Large intestine (tissue), 12 donors: ENCODE data around the gene EXD3. TPM values are rescaled to one million over a fixed set of nuclear protein-coding genes. Genes with fewer than 3 reads are reported as not detected.
"Not testable (repeated sequence)": the region's sequence is repeated elsewhere in the genome, so short reads cannot be mapped to it uniquely, and the experiment has no call there.

ENCODE experiments used
- DNase-seq, 2 donors: peaks; one replicate each; pipeline versions ENCODE4 v3.0.0 to v3.0.0-alpha.2; 2013
- H3K27ac ChIP-seq: one replicate; pipeline ENCODE4 v1.5.1; 2013; ENCODE audit warnings: low read length
- H3K27me3 ChIP-seq: 2 replicates; pipeline ENCODE4 v1.6.1; 2013; ENCODE audit warnings: low read length; ENCODE audit not compliant: control insufficient read depth, insufficient read depth
- H3K36me3 ChIP-seq: 2 replicates; pipeline ENCODE4 v1.6.1; 2013; ENCODE audit warnings: low read length; ENCODE audit not compliant: control insufficient read depth, insufficient read depth
- H3K4me1 ChIP-seq: one replicate; pipeline ENCODE4 v1.6.1; 2013; ENCODE audit warnings: low read length; ENCODE audit not compliant: control insufficient read depth, insufficient read depth
- H3K4me3 ChIP-seq: one replicate; pipeline ENCODE4 v1.5.1; 2013; ENCODE audit warnings: low read length
- H3K9me3 ChIP-seq: one replicate; pipeline ENCODE4 v1.6.1; 2013; ENCODE audit warnings: mild to moderate bottlenecking, low read depth, low read length, moderate library complexity; ENCODE audit not compliant: control insufficient read depth
- WGBS: methylation state at CpG from one replicate; pipeline ENCODE4 v1.1.5; 2013; ENCODE audit warnings: low lambda C conversion rate; ENCODE audit not compliant: insufficient coverage; 5-methylcytosine and 5-hydroxymethylcytosine counted together
- long read RNA-seq, 11 donors: transcript quantifications; one replicate each; lab custom pipeline, GENCODE V29; 2026
- polyA plus RNA-seq: library from polyadenylated mRNA; unstranded; fragments of 120-200 nt; gene quantifications from one replicate; pipeline ENCODE4 v1.2.1, GENCODE V29; 2013

EXD3 gene
- polyA plus RNA-seq, result 36.5 TPM
- long read RNA-seq, donor 1, partial matches to known transcripts, result 59 of 61 reads
- long read RNA-seq, donor 1, other reads (novel, unspliced or antisense), result 0 of 61 reads
- long read RNA-seq, donor 2, partial matches to known transcripts, result 39 of 45 reads
- long read RNA-seq, donor 2, other reads (novel, unspliced or antisense), result 0 of 45 reads
- long read RNA-seq, donor 3, result 0 reads
- long read RNA-seq, donor 4, partial matches to known transcripts, result 17 of 17 reads
- long read RNA-seq, donor 4, other reads (novel, unspliced or antisense), result 0 of 17 reads
- long read RNA-seq, donor 5, partial matches to known transcripts, result 6 of 8 reads
- long read RNA-seq, donor 5, other reads (novel, unspliced or antisense), result 0 of 8 reads
- long read RNA-seq, donor 6, partial matches to known transcripts, result 47 of 49 reads
- long read RNA-seq, donor 6, other reads (novel, unspliced or antisense), result 0 of 49 reads
- long read RNA-seq, donor 7, partial matches to known transcripts, result 6 of 6 reads
- long read RNA-seq, donor 7, other reads (novel, unspliced or antisense), result 0 of 6 reads
- long read RNA-seq, donor 8, partial matches to known transcripts, result 107 of 109 reads
- long read RNA-seq, donor 8, other reads (novel, unspliced or antisense), result 0 of 109 reads
- long read RNA-seq, donor 9, partial matches to known transcripts, result 64 of 71 reads
- long read RNA-seq, donor 9, other reads (novel, unspliced or antisense), result 5 of 71 reads
- long read RNA-seq, donor 10, partial matches to known transcripts, result 38 of 41 reads
- long read RNA-seq, donor 10, other reads (novel, unspliced or antisense), result 0 of 41 reads
- long read RNA-seq, donor 11, partial matches to known transcripts, result 23 of 23 reads
- long read RNA-seq, donor 11, other reads (novel, unspliced or antisense), result 0 of 23 reads

DNA sequence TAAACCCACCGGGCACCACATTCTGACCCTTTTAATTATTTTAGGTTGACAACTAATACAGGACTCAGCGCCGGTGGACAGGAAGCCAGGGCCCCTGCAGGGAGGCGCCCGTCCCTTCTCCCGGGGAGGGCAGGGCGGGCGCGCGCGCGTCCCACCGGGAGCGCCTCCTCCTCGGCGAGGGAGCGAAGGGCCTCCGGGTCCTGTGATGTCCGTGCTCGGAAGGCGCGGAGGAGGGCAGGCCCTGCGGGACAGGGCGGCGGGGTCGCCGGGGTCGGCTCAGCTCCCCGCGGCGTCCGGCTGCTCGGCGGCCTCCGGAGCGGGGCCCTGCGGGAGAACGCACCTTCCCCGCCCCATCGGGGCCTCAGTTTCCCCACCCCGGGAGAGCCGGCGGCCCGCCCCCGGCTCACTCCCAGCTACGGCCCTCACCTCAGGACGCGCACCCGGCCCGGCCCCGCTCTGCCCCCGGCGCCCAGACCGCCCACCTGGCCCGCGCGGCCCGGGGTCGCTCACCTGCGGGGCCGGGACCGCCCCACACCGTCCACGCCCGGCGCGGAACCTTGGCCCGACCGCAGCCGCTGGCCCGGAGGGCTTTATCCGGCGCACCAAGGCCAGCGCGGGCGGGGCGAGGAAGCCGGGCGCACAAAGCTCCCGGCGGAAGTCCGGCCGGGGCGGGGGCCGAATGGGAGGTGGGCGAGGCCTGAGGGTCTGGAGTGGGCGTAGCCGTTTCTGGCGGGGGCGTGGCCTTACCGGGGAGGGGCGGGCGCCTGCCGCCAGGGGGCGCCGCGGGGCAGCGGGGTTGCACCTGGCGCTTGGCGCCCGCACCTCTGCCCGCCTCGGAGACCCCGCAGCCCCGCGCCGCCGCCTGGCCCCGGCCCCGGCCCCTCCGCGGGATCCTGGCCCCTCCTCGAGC lies at the start of gene EXD3, which contains the start of gene NOXA1:
Gene EXD3 (minus strand): TSS at position 559 of the 910 bp plus-strand sequence. CDS start 27,805 bp downstream, outside the sequence.
Gene NOXA1 (plus strand): TSS at position 790 of the 910 bp plus-strand sequence. CDS start 137 bp downstream, outside the sequence.
- no peaks in the 10 kb centered on the region for H3K9me3 ChIP-seq
- H3K4me1 ChIP-seq, result peaks cover 12% of the 10 kb centered on the region
- H3K27ac ChIP-seq, result peak within 1 kb of the TSS; percentile 61
- DNase-seq, result peak; percentile 92 to 93
- peak within 1 kb of the TSS; percentile 65 for H3K4me3 ChIP-seq
- H3K36me3 ChIP-seq, result no peaks in the 10 kb centered on the region
- WGBS, result no CpG with 5 or more reads among the region's 113 CpGs
- H3K27me3 ChIP-seq, result no peaks in the 10 kb centered on the region

- WGBS, result 93% methylated on average over 2 of the region's 7 CpGs
- H3K4me1 ChIP-seq, result no peaks in the 10 kb centered on the region
- no peaks in the 10 kb centered on the region for H3K27me3 ChIP-seq
- H3K9me3 ChIP-seq, result peaks cover 8% of the 10 kb centered on the region
- no peaks in the 10 kb centered on the region for H3K36me3 ChIP-seq
- H3K27ac ChIP-seq, result no peak overlapping the region
- DNase-seq, result no peak
- no peak overlapping the region for H3K4me3 ChIP-seq
These were observed 47.8 kb upstream of the EXD3 start for GRCh38 chr9:137470785-137471184.

GRCh38 chr9:137467896-137468295 lies 44.9 kb upstream of the EXD3 start:
- H3K36me3 ChIP-seq, result no peaks in the 10 kb centered on the region
- no peaks in the 10 kb centered on the region for H3K27me3 ChIP-seq
- no peak for DNase-seq
- H3K9me3 ChIP-seq, result no peaks in the 10 kb centered on the region
- H3K27ac ChIP-seq, result no peak overlapping the region
- no peak overlapping the region for H3K4me3 ChIP-seq
- H3K4me1 ChIP-seq, result no peaks in the 10 kb centered on the region
- WGBS, result no CpG with 5 or more reads among the region's 7 CpGs

- Histone ChIP-seq H3K27me3 (peaks cover 2% of the 10 kb centered on the region), H3K4me1 (no peaks in the 10 kb centered on the region), H3K27ac (no peak overlapping the region), H3K36me3 (no peaks in the 10 kb centered on the region), H3K4me3 (no peak overlapping the region), H3K9me3 (peaks cover 4% of the 10 kb centered on the region)
- no CpG with 5 or more reads among the region's 16 CpGs for WGBS
- DNase-seq, result no peak
These were observed 44.2 kb upstream of the EXD3 start for GRCh38 chr9:137467161-137467581.

GRCh38 chr9:137466389-137467085 lies 43.6 kb upstream of the EXD3 start:
- H3K4me1 ChIP-seq, H3K27me3 ChIP-seq, H3K27ac ChIP-seq, H3K36me3 ChIP-seq, DNase-seq, H3K4me3 ChIP-seq: not testable (repeated sequence)
- WGBS, result 87% methylated on average over 7 of the region's 35 CpGs
- H3K9me3 ChIP-seq, result peaks cover 10% of the 10 kb centered on the region

GRCh38 chr9:137465720-137466388 lies 42.9 kb upstream of the EXD3 start:
- Histone ChIP-seq H3K9me3 (peaks cover 10% of the 10 kb centered on the region), H3K27me3 (peaks cover 10% of the 10 kb centered on the region), H3K27ac (no peak overlapping the region), H3K36me3 (no peaks in the 10 kb centered on the region), H3K4me1 (no peaks in the 10 kb centered on the region), H3K4me3 (no peak overlapping the region)
- WGBS, result no CpG with 5 or more reads among the region's 23 CpGs
- DNase-seq, result no peak

DNA sequence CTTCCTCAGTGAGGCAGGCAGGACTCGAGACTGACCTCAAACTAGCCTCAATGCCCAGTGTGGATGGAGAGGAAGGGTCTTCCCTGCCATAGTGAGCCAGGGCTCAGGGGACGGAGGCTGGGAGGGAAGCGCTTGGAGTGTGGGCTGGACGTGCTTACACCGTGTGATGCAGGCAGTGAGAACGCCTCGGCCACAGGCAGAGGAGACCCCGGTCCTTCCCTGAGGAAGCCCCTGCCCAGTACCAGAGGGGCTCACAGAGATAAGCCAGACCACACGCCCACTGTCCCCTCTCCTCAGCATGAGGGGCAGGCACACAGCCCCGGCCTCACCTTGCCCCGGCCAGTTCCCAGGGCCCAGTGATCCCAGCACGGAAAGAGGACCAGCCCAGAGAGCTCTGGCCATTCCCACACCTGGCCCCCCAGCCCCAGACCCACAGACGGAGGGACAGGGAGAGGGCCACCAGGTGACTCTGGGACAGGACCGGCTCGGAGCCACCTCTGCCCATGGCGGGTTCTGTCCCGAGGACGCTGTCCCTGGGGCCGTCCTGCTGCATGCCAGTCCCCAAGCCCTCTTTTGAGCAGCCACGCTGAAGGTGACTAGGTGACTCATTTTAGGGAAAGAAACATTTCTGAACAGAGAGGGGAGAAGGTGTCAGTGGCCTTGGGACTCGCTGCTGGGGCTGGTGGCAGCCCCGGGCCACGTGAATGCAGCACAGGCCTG lies 42.2 kb upstream of the EXD3 start:
- Histone ChIP-seq H3K27ac (no peak overlapping the region), H3K36me3 (no peaks in the 10 kb centered on the region), H3K9me3 (peaks cover 10% of the 10 kb centered on the region), H3K27me3 (peaks cover 10% of the 10 kb centered on the region), H3K4me3 (no peak overlapping the region), H3K4me1 (peaks cover under 1% of the 10 kb centered on the region)
- no peak for DNase-seq
- no CpG with 5 or more reads among the region's 23 CpGs for WGBS

DNA sequence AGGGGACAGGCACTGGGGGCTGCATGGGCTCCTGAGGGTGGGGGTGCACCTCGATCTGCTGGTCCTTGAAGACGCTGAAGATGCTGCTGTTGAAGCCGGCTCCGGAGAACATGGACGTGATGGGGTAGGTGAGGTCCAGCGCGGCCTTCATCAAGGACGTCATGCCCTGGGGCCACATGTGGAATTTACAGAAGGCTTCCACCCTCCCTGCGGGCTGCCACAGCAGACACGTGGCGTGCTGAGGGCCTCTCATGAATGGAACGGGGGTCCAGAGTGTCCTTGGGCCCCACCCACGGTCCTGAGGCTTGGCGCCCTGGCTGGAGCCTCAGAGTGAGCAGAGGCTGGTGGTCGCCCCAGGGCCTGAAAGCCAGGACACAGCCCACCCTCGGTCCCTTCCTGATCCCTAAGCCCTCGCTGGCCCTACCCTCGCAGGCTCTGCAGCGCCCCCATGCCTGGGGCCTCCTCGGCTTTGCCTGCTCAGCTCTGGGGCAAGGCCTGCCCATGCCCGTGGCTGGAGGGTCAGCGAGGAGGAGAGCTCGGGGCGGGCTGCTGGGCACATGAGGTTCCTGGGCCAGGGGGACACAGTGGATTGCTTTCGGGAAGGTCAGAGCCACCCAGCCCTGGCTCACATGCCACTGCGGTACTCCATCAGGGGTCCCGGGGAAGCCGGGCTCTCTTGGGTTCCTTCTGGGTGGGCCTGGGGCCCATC lies 41.5 kb upstream of the EXD3 start:
- no peak overlapping the region for H3K4me3 ChIP-seq
- H3K27me3 ChIP-seq, result peaks cover 10% of the 10 kb centered on the region
- no peak overlapping the region for H3K27ac ChIP-seq
- no peaks in the 10 kb centered on the region for H3K36me3 ChIP-seq
- peaks cover 10% of the 10 kb centered on the region for H3K9me3 ChIP-seq
- H3K4me1 ChIP-seq, result peaks cover 8% of the 10 kb centered on the region
- DNase-seq, result no peak
- no CpG with 5 or more reads among the region's 28 CpGs for WGBS
